ENCODE results near the gene MAP2K1.

MAP2K1 gene

GRCh38 chr15:66389098-66389858, 2.6 kb downstream of the MAP2K1 start:
- no peak for TF ChIP-seq GATA2 (IDR thresholded peaks at IDR 0.05; ENCODE audit: low read depth, low read length)
- no peak for TF ChIP-seq GATA3 (IDR thresholded peaks at IDR 0.05; ENCODE audit: low read depth, low read length)

- TF ChIP-seq GATA3 (IDR thresholded peaks at IDR 0.05; ENCODE audit: low read depth, low read length) (no peak), GATA2 (IDR thresholded peaks at IDR 0.05; ENCODE audit: low read depth, low read length) (no peak)
These were observed 3.2 kb downstream of the MAP2K1 start for GRCh38 chr15:66389859-66390381.

- TF ChIP-seq GATA3 (IDR thresholded peaks at IDR 0.05; ENCODE audit: low read depth, low read length) = no peak
- no peak for TF ChIP-seq GATA2 (IDR thresholded peaks at IDR 0.05; ENCODE audit: low read depth, low read length)
These were observed 4.0 kb downstream of the MAP2K1 start for GRCh38 chr15:66390678-66391077.

- TF ChIP-seq GATA3 (IDR thresholded peaks at IDR 0.05; ENCODE audit: low read depth, low read length) (no peak), GATA2 (IDR thresholded peaks at IDR 0.05; ENCODE audit: low read depth, low read length) (no peak)
These were observed 7.8 kb downstream of the MAP2K1 start for GRCh38 chr15:66394472-66394871.

- no peak for TF ChIP-seq GATA3 (IDR thresholded peaks at IDR 0.05; ENCODE audit: low read depth, low read length)
- no peak for TF ChIP-seq GATA2 (IDR thresholded peaks at IDR 0.05; ENCODE audit: low read depth, low read length)
These were observed 8.2 kb downstream of the MAP2K1 start for GRCh38 chr15:66394915-66395314.

- peak; percentile 96 for TF ChIP-seq GATA2 (IDR thresholded peaks at IDR 0.05; ENCODE audit: low read depth, low read length)
- TF ChIP-seq GATA3 (IDR thresholded peaks at IDR 0.05; ENCODE audit: low read depth, low read length) = peak; percentile 88
These were observed 12.6 kb downstream of the MAP2K1 start for GRCh38 chr15:66399276-66399675.

GRCh38 chr15:66400351-66400774, 13.7 kb downstream of the MAP2K1 start:
- no peak for TF ChIP-seq GATA2 (IDR thresholded peaks at IDR 0.05; ENCODE audit: low read depth, low read length)
- TF ChIP-seq GATA3 (IDR thresholded peaks at IDR 0.05; ENCODE audit: low read depth, low read length) = no peak

- no peak for TF ChIP-seq GATA2 (IDR thresholded peaks at IDR 0.05; ENCODE audit: low read depth, low read length)
- TF ChIP-seq GATA3 (IDR thresholded peaks at IDR 0.05; ENCODE audit: low read depth, low read length) = no peak
These were observed 14.7 kb downstream of the MAP2K1 start for GRCh38 chr15:66401130-66402021.

GRCh38 chr15:66402761-66403284, 16.1 kb downstream of the MAP2K1 start:
- no peak for TF ChIP-seq GATA3 (IDR thresholded peaks at IDR 0.05; ENCODE audit: low read depth, low read length)

- TF ChIP-seq GATA3 (IDR thresholded peaks at IDR 0.05; ENCODE audit: low read depth, low read length) (no peak), GATA2 (IDR thresholded peaks at IDR 0.05; ENCODE audit: low read depth, low read length) (no peak)
These were observed 16.6 kb downstream of the MAP2K1 start for GRCh38 chr15:66403323-66403722.

GRCh38 chr15:66404122-66404521, 17.4 kb downstream of the MAP2K1 start:
- no peak for TF ChIP-seq GATA2 (IDR thresholded peaks at IDR 0.05; ENCODE audit: low read depth, low read length)
- no peak for TF ChIP-seq GATA3 (IDR thresholded peaks at IDR 0.05; ENCODE audit: low read depth, low read length)

GRCh38 chr15:66404532-66404931, 17.8 kb downstream of the MAP2K1 start:
- TF ChIP-seq GATA2 (IDR thresholded peaks at IDR 0.05; ENCODE audit: low read depth, low read length) = no peak
- no peak for TF ChIP-seq GATA3 (IDR thresholded peaks at IDR 0.05; ENCODE audit: low read depth, low read length)

GRCh38 chr15:66405007-66405406, 18.3 kb downstream of the MAP2K1 start:
- no peak for TF ChIP-seq GATA2 (IDR thresholded peaks at IDR 0.05; ENCODE audit: low read depth, low read length)
- no peak for TF ChIP-seq GATA3 (IDR thresholded peaks at IDR 0.05; ENCODE audit: low read depth, low read length)

- TF ChIP-seq GATA3 (IDR thresholded peaks at IDR 0.05; ENCODE audit: low read depth, low read length) (no peak), GATA2 (IDR thresholded peaks at IDR 0.05; ENCODE audit: low read depth, low read length) (no peak)
These were observed 18.9 kb downstream of the MAP2K1 start for GRCh38 chr15:66405615-66406014.
